Natural killer cell (primary cell): ENCODE results near the gene FGG. TPM values are rescaled to one million over a fixed set of nuclear protein-coding genes. Genes with fewer than 3 reads are reported as not detected.
A peak's percentile ranks its signal among the peaks of the same experiment; 100 is the strongest.

Experiments used
- ATAC-seq, 3 donors: fragments of 150-1000 bp in 2 of 3; fragments of 200-7000 bp in 1 of 3; cut with Tn5 transposase; 1 replicate in 1 of 3; 2 replicates in 2 of 3; pipeline ENCODE4 v1.10.0; 2021; ENCODE audit warnings: mild to moderate bottlenecking in 2 of 3, moderate library complexity in 2 of 3
- DNase-seq, 2 donors: peaks; one replicate each; pipeline versions ENCODE4 v3.0.0 to v3.0.0-alpha.2; 2013 to 2021; ENCODE audit warnings: mixed read lengths in 1 of 2
- H3K27ac ChIP-seq: one replicate; pipeline ENCODE4 v1.5.1; 2013; ENCODE audit warnings: mild to moderate bottlenecking, low read length
- H3K27me3 ChIP-seq: one replicate; pipeline ENCODE4 v1.6.1; 2013; ENCODE audit warnings: low read length; ENCODE audit not compliant: control insufficient read depth, insufficient read depth
- H3K36me3 ChIP-seq: one replicate; pipeline ENCODE4 v1.6.1; 2013; ENCODE audit warnings: low read length; ENCODE audit not compliant: control insufficient read depth, insufficient read depth
- H3K4me1 ChIP-seq: one replicate; pipeline ENCODE4 v1.6.1; 2013; ENCODE audit warnings: low read length; ENCODE audit not compliant: control insufficient read depth, insufficient read depth
- H3K4me3 ChIP-seq: one replicate; pipeline ENCODE4 v1.5.1; 2013; ENCODE audit warnings: low read length
- H3K9me3 ChIP-seq: one replicate; pipeline ENCODE4 v1.6.1; 2013; ENCODE audit warnings: low read length; ENCODE audit not compliant: control insufficient read depth, insufficient read depth
- H3K27ac Mint-ChIP-seq, 2 donors: one replicate each; pipeline ENCODE4 v1.8.0; 2022; ENCODE audit warnings: mild to moderate bottlenecking in 2 of 2, mixed read lengths in 2 of 2, moderate library complexity in 1 of 2
- H3K27me3 Mint-ChIP-seq, 2 donors: one replicate each; pipeline ENCODE4 v1.8.0; 2022; ENCODE audit warnings: low read depth in 2 of 2, mixed read lengths in 2 of 2
- H3K36me3 Mint-ChIP-seq: one replicate; pipeline ENCODE4 v1.8.0; 2022; ENCODE audit warnings: mixed read lengths
- H3K4me1 Mint-ChIP-seq, 2 donors: one replicate each; pipeline ENCODE4 v1.8.0; 2022; ENCODE audit warnings: mixed read lengths in 2 of 2
- H3K4me3 Mint-ChIP-seq: one replicate; pipeline ENCODE4 v1.8.0; 2022; ENCODE audit warnings: mild to moderate bottlenecking, moderate library complexity, mixed read lengths
- H3K9me3 Mint-ChIP-seq, 2 donors: one replicate each; pipeline ENCODE4 v1.8.0; 2022; ENCODE audit warnings: mixed read lengths in 2 of 2
- WGBS: methylation state at CpG from one replicate; pipeline ENCODE4 v1.1.7; 2013; ENCODE audit warnings: missing lambda C conversion rate; ENCODE audit not compliant: insufficient coverage; 5-methylcytosine and 5-hydroxymethylcytosine counted together
- intact Hi-C: fragments of 100-400 bp; cut with micrococcal nuclease; formaldehyde crosslinking; loops from one replicate; pipeline ENCODE4 v1.14.2; 2022
- total RNA-seq, 4 donors: library from RNA; stranded (reverse); fragments of 120-200 nt in 1 of 4; gene quantifications; one replicate each; pipeline versions ENCODE4 v1.2.3 to v1.2.4, GENCODE V29; 2013 to 2022
- TF ChIP-seq, protein P1 (sequence below): fragments of 200-600 bp; IDR thresholded peaks from one replicate; pipeline ENCODE4 v1.8.0; 2022; ENCODE audit warnings: antibody characterized with exemption

Gene FGG
- total RNA-seq, 3 donors from 2014 or later (not counting 1 experiment from before 2014, with no cell fraction given) = not detected

DNA sequence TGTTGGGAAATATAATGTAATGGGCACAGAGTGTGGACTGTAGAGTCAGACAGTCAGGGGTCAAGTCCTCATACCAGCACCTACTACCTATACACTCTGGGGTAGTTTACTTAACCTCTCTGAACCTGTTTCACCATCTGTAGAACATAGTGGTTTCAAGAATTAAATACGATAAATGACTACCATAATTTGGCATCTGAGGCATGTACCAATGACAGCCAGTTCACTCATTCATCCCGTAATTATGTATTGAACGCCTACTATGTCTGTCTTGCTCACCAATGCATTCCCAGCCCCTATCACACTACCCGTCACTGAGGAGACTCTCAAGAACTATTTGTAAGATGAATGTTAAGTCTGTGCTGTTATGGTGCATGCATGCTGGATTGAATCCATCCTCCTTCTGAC lies 51.6 kb downstream of the FGG start:
- no peaks in the 10 kb centered on the region for H3K9me3 Mint-ChIP-seq

GRCh38 chr4:154560419-154560801 lies 52.0 kb downstream of the FGG start:
- Histone ChIP-seq H3K9me3 (no peaks in the 10 kb centered on the region), H3K36me3 (no peaks in the 10 kb centered on the region), H3K4me3 (no peak overlapping the region), H3K27me3 (peaks cover 2% of the 10 kb centered on the region), H3K27ac (no peak overlapping the region), H3K4me1 (no peaks in the 10 kb centered on the region)
- Mint-ChIP-seq H3K36me3 (no peaks in the 10 kb centered on the region), H3K4me3 (no peak overlapping the region), H3K27me3 (peaks cover 3 to 17% of the 10 kb centered on the region in 2 donors), H3K9me3 (no peaks in the 10 kb centered on the region), H3K4me1 (no peaks in the 10 kb centered on the region), H3K27ac (no peak overlapping the region)
- DNase-seq (no peak), ATAC-seq (no peak)
- TF ChIP-seq, protein P1, sequence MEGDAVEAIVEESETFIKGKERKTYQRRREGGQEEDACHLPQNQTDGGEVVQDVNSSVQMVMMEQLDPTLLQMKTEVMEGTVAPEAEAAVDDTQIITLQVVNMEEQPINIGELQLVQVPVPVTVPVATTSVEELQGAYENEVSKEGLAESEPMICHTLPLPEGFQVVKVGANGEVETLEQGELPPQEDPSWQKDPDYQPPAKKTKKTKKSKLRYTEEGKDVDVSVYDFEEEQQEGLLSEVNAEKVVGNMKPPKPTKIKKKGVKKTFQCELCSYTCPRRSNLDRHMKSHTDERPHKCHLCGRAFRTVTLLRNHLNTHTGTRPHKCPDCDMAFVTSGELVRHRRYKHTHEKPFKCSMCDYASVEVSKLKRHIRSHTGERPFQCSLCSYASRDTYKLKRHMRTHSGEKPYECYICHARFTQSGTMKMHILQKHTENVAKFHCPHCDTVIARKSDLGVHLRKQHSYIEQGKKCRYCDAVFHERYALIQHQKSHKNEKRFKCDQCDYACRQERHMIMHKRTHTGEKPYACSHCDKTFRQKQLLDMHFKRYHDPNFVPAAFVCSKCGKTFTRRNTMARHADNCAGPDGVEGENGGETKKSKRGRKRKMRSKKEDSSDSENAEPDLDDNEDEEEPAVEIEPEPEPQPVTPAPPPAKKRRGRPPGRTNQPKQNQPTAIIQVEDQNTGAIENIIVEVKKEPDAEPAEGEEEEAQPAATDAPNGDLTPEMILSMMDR = no peak
- intact Hi-C loops = no loop called here
- no CpG with 5 or more reads among the region's 1 CpG for WGBS

More for the DNA sequence above, 51.6 kb downstream of the FGG start:
- H3K4me1 ChIP-seq = no peaks in the 10 kb centered on the region
- no peak overlapping the region for H3K4me3 ChIP-seq
- 89% methylated on average over 3 of the region's 4 CpGs for WGBS
- Mint-ChIP-seq H3K4me1 (no peaks in the 10 kb centered on the region), H3K27me3 (peaks cover 3 to 17% of the 10 kb centered on the region in 2 donors), H3K27ac (no peak overlapping the region), H3K36me3 (no peaks in the 10 kb centered on the region), H3K4me3 (no peak overlapping the region)
- intact Hi-C loops = no loop called here
- ATAC-seq (no peak), DNase-seq (no peak)
- H3K9me3 ChIP-seq = no peaks in the 10 kb centered on the region
- peaks cover 2% of the 10 kb centered on the region for H3K27me3 ChIP-seq
- TF ChIP-seq, protein P1 = no peak
- no peak overlapping the region for H3K27ac ChIP-seq
- H3K36me3 ChIP-seq = no peaks in the 10 kb centered on the region

- Mint-ChIP-seq H3K36me3 (no peaks in the 10 kb centered on the region), H3K9me3 (no peaks in the 10 kb centered on the region), H3K4me3 (no peak overlapping the region), H3K27ac (no peak overlapping the region), H3K27me3 (peaks cover 3 to 17% of the 10 kb centered on the region in 2 donors), H3K4me1 (no peaks in the 10 kb centered on the region)
- Histone ChIP-seq H3K4me1 (no peaks in the 10 kb centered on the region), H3K9me3 (no peaks in the 10 kb centered on the region), H3K4me3 (no peak overlapping the region), H3K27ac (no peak overlapping the region), H3K27me3 (peaks cover 2% of the 10 kb centered on the region), H3K36me3 (no peaks in the 10 kb centered on the region)
- ATAC-seq (no peak), DNase-seq (peak in 1 of 2 donors; percentile 36)
- intact Hi-C loops = no loop called here
- 77% methylated on average over 9 of the region's 9 CpGs for WGBS
- TF ChIP-seq, protein P1 = no peak
Observed at GRCh38 chr4:154559494-154560418, 52.7 kb downstream of the FGG start.
